SK-N-SH (cell line): ENCODE measurements around the gene TTC39A. TPM values are rescaled to one million over a fixed set of nuclear protein-coding genes. Genes with fewer than 3 reads are reported as not detected.

Source experiments
- CTCF ChIA-PET: fragments of 300-600, 350-600 bp; formaldehyde crosslinking; extraction: SDS; loops from one replicate; lab custom pipeline; 2021; lab: Yijun Ruan, JAX
- POLR2A ChIA-PET: fragments of 350-600 bp; sonication (Branson Sonifier 250); formaldehyde crosslinking; extraction: SDS; loops from one replicate; lab custom pipeline; 2020; ENCODE audit warnings: antibody characterized with exemption, inconsistent platforms; lab: Yijun Ruan, JAX
- DNase-seq: peaks from one replicate; pipeline ENCODE4 v3.0.0; 2012
- H2AFZ ChIP-seq: fragments of 200-600 bp; sonication (generic); 2 replicates; pipeline ENCODE4 v1.8.1; 2016; ENCODE audit warnings: antibody characterized with exemption, mild to moderate bottlenecking, low read depth
- H3F3A ChIP-seq: fragments of 200-600 bp; sonication (generic); replicated peaks from 2 replicates; pipeline ENCODE3; 2016; ENCODE audit warnings: antibody characterized with exemption, mild to moderate bottlenecking; ENCODE audit not compliant: insufficient read depth
- H3K27ac ChIP-seq, 2 experiments: fragments of 200-500 bp in 1 of 2; fragments of 200-600 bp in 1 of 2; sonication (Bioruptor generic) in 1 of 2; sonication (generic), shearing (Covaris generic) in 1 of 2; 2 replicates each; pipeline versions ENCODE4 v1.5.1 to v1.6.1; 2014 to 2016; ENCODE audit warnings: low read depth in 2 of 2, inconsistent platforms in 1 of 2, low read length in 1 of 2, mild to moderate bottlenecking in 1 of 2, mixed read lengths in 1 of 2
- H3K27me3 ChIP-seq: fragments of 200-600 bp; sonication (generic), shearing (Covaris generic); 2 replicates; pipeline ENCODE4 v1.6.1; 2016; ENCODE audit warnings: mixed run types; ENCODE audit not compliant: insufficient read depth
- H3K36me3 ChIP-seq, 2 experiments: fragments of 200-500 bp in 1 of 2; fragments of 200-600 bp in 1 of 2; sonication (Bioruptor generic) in 1 of 2; sonication (generic) in 1 of 2; replicated peaks in 1 of 2; 2 replicates each; pipeline versions ENCODE3 to v1.5.1; 2014 to 2016; ENCODE audit warnings: low read length in 1 of 2, mild to moderate bottlenecking in 1 of 2; ENCODE audit not compliant: insufficient read depth in 2 of 2, control insufficient read depth in 1 of 2
- H3K4me1 ChIP-seq, 2 experiments: fragments of 200-500 bp in 1 of 2; fragments of 200-600 bp in 1 of 2; sonication (Bioruptor generic) in 1 of 2; sonication (generic), shearing (Covaris generic) in 1 of 2; 2 replicates each; pipeline versions ENCODE4 v1.5.1 to v1.6.1; 2014 to 2016; ENCODE audit warnings: low read depth in 1 of 2, low read length in 1 of 2, mixed run types in 1 of 2; ENCODE audit not compliant: insufficient read depth in 2 of 2, control insufficient read depth in 1 of 2
- H3K4me2 ChIP-seq: fragments of 200-600 bp; sonication (generic), shearing (Covaris generic); 2 replicates; pipeline ENCODE4 v1.6.1; 2017; ENCODE audit warnings: mixed run types
- H3K4me3 ChIP-seq, 2 experiments: fragments of 200-500 bp in 1 of 2; fragments of 200-600 bp in 1 of 2; sonication (Bioruptor generic) in 1 of 2; sonication (generic), shearing (Covaris generic) in 1 of 2; 2 replicates each; pipeline versions ENCODE4 v1.5.1 to v1.8.1; 2014 to 2016; ENCODE audit warnings: low read depth in 2 of 2, inconsistent platforms in 1 of 2, low read length in 1 of 2, mild to moderate bottlenecking in 1 of 2, mixed read lengths in 1 of 2, moderate library complexity in 1 of 2
- H3K79me2 ChIP-seq: fragments of 200-600 bp; sonication (generic); 2 replicates; pipeline ENCODE4 v1.8.1; 2017; ENCODE audit warnings: mild to moderate bottlenecking; ENCODE audit not compliant: insufficient read depth
- H3K9ac ChIP-seq: fragments of 200-600 bp; sonication (generic); 2 replicates; pipeline ENCODE4 v1.6.1; 2017; ENCODE audit warnings: mixed run types
- H3K9me2 ChIP-seq: fragments of 200-600 bp; sonication (generic); 2 replicates; pipeline ENCODE4 v1.6.1; 2017; ENCODE audit warnings: mixed run types
- H3K9me3 ChIP-seq: fragments of 200-600 bp; sonication (generic); 2 replicates; pipeline ENCODE4 v1.6.1; 2017; ENCODE audit warnings: mixed run types, mild to moderate bottlenecking, moderate library complexity
- H4K20me1 ChIP-seq: fragments of 200-600 bp; sonication (generic); 2 replicates; pipeline ENCODE4 v1.6.1; 2017; ENCODE audit warnings: mild to moderate bottlenecking, mixed run types; ENCODE audit not compliant: insufficient read depth
- EP300 ChIP-seq, 2 experiments: IDR thresholded peaks; 2 replicates each; pipeline versions ENCODE4 v1.4.0 to v1.6.1; 2012; ENCODE audit warnings: borderline replicate concordance in 1 of 2, low read depth in 1 of 2, low read length in 1 of 2
- FOSL2 ChIP-seq: IDR thresholded peaks from 2 replicates; pipeline ENCODE4 v1.4.0; 2012; ENCODE audit warnings: low read depth, mild to moderate bottlenecking, moderate library complexity, borderline replicate concordance
- GABPA ChIP-seq: IDR thresholded peaks from 2 replicates; pipeline ENCODE4 v1.4.0; 2012; ENCODE audit warnings: low read depth, mild to moderate bottlenecking
- GATA2 ChIP-seq: sonication (generic); formaldehyde crosslinking; IDR thresholded peaks from 2 replicates; pipeline ENCODE4 v1.5.0; 2020; ENCODE audit warnings: mild to moderate bottlenecking, missing genetic modification reagents
- JUND ChIP-seq: IDR thresholded peaks from 2 replicates; pipeline ENCODE4 v1.4.0; 2012
- MXI1 ChIP-seq: IDR thresholded peaks from 2 replicates; pipeline ENCODE4 v1.6.1; 2012; ENCODE audit warnings: mild to moderate bottlenecking, low read depth, low read length, improper control_type of control experiment
- POLR2AphosphoS5 ChIP-seq: IDR thresholded peaks from 2 replicates; pipeline ENCODE4 v1.6.1; 2012; ENCODE audit warnings: low read depth, low read length
- RFX5 ChIP-seq: IDR thresholded peaks from 2 replicates; pipeline ENCODE4 v1.6.1; 2012; ENCODE audit warnings: mild to moderate bottlenecking, improper control_type of control experiment, low read length
- RXRA ChIP-seq: IDR thresholded peaks from 2 replicates; pipeline ENCODE4 v1.4.0; 2012; ENCODE audit warnings: low read depth, mild to moderate bottlenecking, borderline replicate concordance
- YY1 ChIP-seq: IDR thresholded peaks from 2 replicates; pipeline ENCODE4 v1.4.0; 2012; ENCODE audit warnings: low read depth, mild to moderate bottlenecking
- WGBS: methylation state at CpG from one replicate; pipeline ENCODE4 v1.1.6; 2017; ENCODE audit warnings: low lambda C conversion rate; 5-methylcytosine and 5-hydroxymethylcytosine counted together
- polyA plus RNA-seq, 3 experiments: library from polyadenylated mRNA; depleted of rRNA; stranded (reverse); fragments of >200 nt; gene quantifications; 2 replicates each; pipeline ENCODE4 v1.2.3, GENCODE V29; 2012
- TF ChIP-seq, protein P1 (sequence below): IDR thresholded peaks from 2 replicates; pipeline ENCODE4 v1.6.1; 2012; ENCODE audit warnings: mild to moderate bottlenecking, low read depth, low read length, moderate library complexity
- TF ChIP-seq, protein P2 (sequence below): IDR thresholded peaks from 2 replicates; pipeline ENCODE4; 2012

TTC39A gene
- polyA plus RNA-seq, 1 of the 3 experiments (the other 2 are of a cell fraction), result 0.97 TPM

DNA sequence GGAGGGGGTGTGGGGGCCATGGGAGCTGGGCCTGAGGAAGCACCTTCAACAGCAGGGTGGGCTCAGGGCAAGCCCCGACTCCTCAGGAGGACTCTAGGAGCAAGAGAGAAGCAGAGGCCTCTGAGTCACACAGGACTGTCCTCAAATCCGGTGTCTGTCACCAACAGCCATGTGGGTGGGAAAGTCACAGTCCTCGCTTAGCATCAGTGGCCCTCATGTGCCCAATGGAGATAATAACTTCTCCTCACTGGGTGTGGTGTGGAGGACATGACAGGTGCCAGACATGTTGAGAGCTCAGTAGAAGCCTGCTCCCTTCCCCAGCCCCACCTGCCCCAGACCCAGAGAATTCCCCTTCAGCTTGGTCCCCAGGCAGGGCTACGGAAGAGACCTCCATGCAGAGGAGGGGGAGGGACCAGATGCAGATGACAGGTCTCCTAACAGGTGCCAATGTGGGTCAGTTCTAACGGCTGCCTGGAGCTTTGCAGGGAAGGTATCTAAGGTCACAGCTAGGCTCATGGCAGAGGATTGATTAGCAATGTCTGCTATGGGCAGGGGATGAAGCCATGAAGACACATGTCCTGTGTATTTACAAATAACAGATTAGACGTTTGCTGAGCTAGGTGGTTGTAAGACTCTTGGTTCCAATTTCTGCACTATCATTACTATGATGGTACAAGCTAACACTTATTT is 30.2 kb downstream of the TTC39A start:
- H3F3A ChIP-seq, result peaks cover 7% of the 10 kb centered on the region
- CTCF ChIA-PET, result interaction anchor here (0.6 kb wide), 1 partner anchor 12 kb away, joined by 3 read pairs; no protein-coding TSS in a partner anchor
- H3K9ac ChIP-seq, result no peak overlapping the region
- H3K79me2 ChIP-seq, result no peaks in the 10 kb centered on the region
- no peak for DNase-seq
- no peak overlapping the region for H3K4me3 ChIP-seq
- H2AFZ ChIP-seq, result no peak overlapping the region
- H3K9me2 ChIP-seq, result no peaks in the 10 kb centered on the region
- no peaks in the 10 kb centered on the region for H4K20me1 ChIP-seq
- H3K4me2 ChIP-seq, result no peak overlapping the region
- no peak for TF ChIP-seq JUND
- TF ChIP-seq RFX5, result no peak
- TF ChIP-seq YY1, result no peak
- TF ChIP-seq, all 33 proteins: peak for 0
- Histone ChIP-seq H3K27me3 (no peaks in the 10 kb centered on the region), H3K27ac (no peak overlapping the region), H3K4me1 (peaks cover 0 to 3% of the 10 kb centered on the region in 2 experiments; a peak in 1 of 4 replicates), H3K36me3 (no peaks in the 10 kb centered on the region), H3K9me3 (no peaks in the 10 kb centered on the region)
- 70% methylated on average over 5 of the region's 6 CpGs for WGBS
- POLR2A ChIA-PET, result no interaction called here

DNA sequence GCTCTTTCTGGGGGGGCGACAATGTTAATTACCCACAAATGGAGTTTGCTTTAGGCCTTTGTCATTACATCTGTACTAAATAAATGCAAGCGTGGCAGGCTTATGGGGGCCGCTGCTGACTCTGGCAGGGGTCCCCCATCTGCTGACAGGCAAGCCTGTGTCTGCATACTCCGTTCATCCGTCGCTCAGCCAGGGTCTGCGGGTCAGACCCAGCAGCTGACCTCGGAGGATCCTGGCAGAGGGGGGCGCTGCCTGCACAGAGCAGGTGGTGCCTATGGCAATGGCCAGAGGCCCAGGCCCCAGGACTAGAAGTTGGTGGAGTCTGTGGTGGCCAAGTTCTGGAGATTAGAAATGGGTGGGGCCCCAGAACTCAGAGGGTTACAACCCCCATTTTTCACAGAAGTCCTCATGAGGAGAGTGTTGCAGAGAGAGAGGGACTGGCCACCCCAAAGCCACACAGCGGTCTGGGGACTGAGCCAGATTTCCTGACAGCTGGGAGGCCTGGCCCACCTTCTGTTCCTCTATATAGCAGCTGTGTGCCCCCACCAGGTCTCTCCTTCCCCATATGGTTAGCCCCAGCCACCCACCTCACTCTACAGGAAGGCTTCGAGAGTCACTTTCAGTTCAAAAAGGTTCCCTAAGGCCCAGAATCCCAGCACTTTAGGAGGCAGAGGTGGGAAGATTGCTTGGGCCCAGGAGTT is 31.0 kb downstream of the TTC39A start:
- H3K9me2 ChIP-seq, result no peaks in the 10 kb centered on the region
- ChIA-PET POLR2A (no interaction called here), CTCF (interaction anchor here (1.2 to 1.5 kb wide), 2 partner anchors 108 to 525 kb away, joined by 5 to 6 read pairs; no protein-coding TSS in a partner anchor)
- H3K4me2 ChIP-seq, result no peak overlapping the region
- H3K27me3 ChIP-seq, result no peaks in the 10 kb centered on the region
- H3K4me3 ChIP-seq, result no peak overlapping the region
- H3K9ac ChIP-seq, result no peak overlapping the region
- H3K36me3 ChIP-seq, result no peaks in the 10 kb centered on the region
- no peak for DNase-seq
- H3K79me2 ChIP-seq, result no peaks in the 10 kb centered on the region
- H3K4me1 ChIP-seq, result peaks cover 0 to 3% of the 10 kb centered on the region in 2 experiments; a peak in 1 of 4 replicates
- H3K9me3 ChIP-seq, result no peaks in the 10 kb centered on the region
- H3F3A ChIP-seq, result peaks cover 7% of the 10 kb centered on the region
- whole genome bisulfite sequencing, result 91% methylated on average over 8 of the region's 11 CpGs
- no peaks in the 10 kb centered on the region for H4K20me1 ChIP-seq
- no peak overlapping the region for H3K27ac ChIP-seq
- TF ChIP-seq EP300 (IDR thresholded peaks at IDR 0.05; ENCODE audit: borderline replicate concordance in 1 of 2, low read depth in 1 of 2, low read length in 1 of 2) (no peak), POLR2AphosphoS5 (no peak), GABPA (no peak), GATA2 (CRISPR knock-in tag) (no peak), FOSL2 (no peak), RXRA (no peak), MXI1 (no peak)
- TF ChIP-seq, protein P1, sequence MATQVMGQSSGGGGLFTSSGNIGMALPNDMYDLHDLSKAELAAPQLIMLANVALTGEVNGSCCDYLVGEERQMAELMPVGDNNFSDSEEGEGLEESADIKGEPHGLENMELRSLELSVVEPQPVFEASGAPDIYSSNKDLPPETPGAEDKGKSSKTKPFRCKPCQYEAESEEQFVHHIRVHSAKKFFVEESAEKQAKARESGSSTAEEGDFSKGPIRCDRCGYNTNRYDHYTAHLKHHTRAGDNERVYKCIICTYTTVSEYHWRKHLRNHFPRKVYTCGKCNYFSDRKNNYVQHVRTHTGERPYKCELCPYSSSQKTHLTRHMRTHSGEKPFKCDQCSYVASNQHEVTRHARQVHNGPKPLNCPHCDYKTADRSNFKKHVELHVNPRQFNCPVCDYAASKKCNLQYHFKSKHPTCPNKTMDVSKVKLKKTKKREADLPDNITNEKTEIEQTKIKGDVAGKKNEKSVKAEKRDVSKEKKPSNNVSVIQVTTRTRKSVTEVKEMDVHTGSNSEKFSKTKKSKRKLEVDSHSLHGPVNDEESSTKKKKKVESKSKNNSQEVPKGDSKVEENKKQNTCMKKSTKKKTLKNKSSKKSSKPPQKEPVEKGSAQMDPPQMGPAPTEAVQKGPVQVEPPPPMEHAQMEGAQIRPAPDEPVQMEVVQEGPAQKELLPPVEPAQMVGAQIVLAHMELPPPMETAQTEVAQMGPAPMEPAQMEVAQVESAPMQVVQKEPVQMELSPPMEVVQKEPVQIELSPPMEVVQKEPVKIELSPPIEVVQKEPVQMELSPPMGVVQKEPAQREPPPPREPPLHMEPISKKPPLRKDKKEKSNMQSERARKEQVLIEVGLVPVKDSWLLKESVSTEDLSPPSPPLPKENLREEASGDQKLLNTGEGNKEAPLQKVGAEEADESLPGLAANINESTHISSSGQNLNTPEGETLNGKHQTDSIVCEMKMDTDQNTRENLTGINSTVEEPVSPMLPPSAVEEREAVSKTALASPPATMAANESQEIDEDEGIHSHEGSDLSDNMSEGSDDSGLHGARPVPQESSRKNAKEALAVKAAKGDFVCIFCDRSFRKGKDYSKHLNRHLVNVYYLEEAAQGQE, result no peak
- TF ChIP-seq, protein P2, sequence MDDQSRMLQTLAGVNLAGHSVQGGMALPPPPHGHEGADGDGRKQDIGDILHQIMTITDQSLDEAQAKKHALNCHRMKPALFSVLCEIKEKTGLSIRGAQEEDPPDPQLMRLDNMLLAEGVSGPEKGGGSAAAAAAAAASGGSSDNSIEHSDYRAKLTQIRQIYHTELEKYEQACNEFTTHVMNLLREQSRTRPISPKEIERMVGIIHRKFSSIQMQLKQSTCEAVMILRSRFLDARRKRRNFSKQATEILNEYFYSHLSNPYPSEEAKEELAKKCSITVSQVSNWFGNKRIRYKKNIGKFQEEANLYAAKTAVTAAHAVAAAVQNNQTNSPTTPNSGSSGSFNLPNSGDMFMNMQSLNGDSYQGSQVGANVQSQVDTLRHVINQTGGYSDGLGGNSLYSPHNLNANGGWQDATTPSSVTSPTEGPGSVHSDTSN, result no peak
- no peak overlapping the region for H2AFZ ChIP-seq
